H1 (cell line): Measurements from ENCODE around the gene EFCAB6.

Source experiments
- ATF3 ChIP-seq: IDR thresholded peaks from 2 replicates; pipeline ENCODE4 v1.6.1; 2011; ENCODE audit warnings: low read depth, mild to moderate bottlenecking, low read length; ENCODE audit not compliant: insufficient read depth
- CHD2 ChIP-seq: IDR thresholded peaks from 2 replicates; pipeline ENCODE4 v1.6.1; 2012; ENCODE audit warnings: low read length, improper control_type of control experiment
- CTCF ChIP-seq, 3 experiments: IDR thresholded peaks; 1 replicate in 2 of 3; 2 replicates in 1 of 3; pipeline versions ENCODE4 v1.5.1 to v1.6.1; 2011; ENCODE audit warnings: low read length in 3 of 3, mild to moderate bottlenecking in 3 of 3, inconsistent platforms in 2 of 3, low read depth in 1 of 3, moderate library complexity in 1 of 3; ENCODE audit not compliant: insufficient read depth in 1 of 3; ENCODE audit errors: control extremely low read depth in 1 of 3
- EGR1 ChIP-seq: IDR thresholded peaks from 2 replicates; pipeline ENCODE4 v1.6.1; 2011; ENCODE audit warnings: low read depth, low read length, borderline replicate concordance
- POLR2AphosphoS5 ChIP-seq: IDR thresholded peaks from 2 replicates; pipeline ENCODE4 v1.6.1; 2011; ENCODE audit warnings: low read depth, low read length

GRCh38 chr22:43622886-43623285 is 189.2 kb downstream of the EFCAB6 start:
- no peak for TF ChIP-seq ATF3
- TF ChIP-seq EGR1, result no peak
- no peak for TF ChIP-seq POLR2AphosphoS5
- TF ChIP-seq CHD2, result no peak
- TF ChIP-seq CTCF (IDR thresholded peaks at IDR 0.05; ENCODE audit: control extremely low read depth in 1 of 3, insufficient read depth in 1 of 3, low read depth in 1 of 3, low read length in 3 of 3), result no peak
